ENCODE results near the gene DVL1. TPM values are rescaled to one million over a fixed set of nuclear protein-coding genes. Genes with fewer than 3 reads are reported as not detected.

The DVL1 gene
- total RNA-seq, 2 experiments from 2014 or later: 37.2 to 39.2 TPM

GRCh38 chr1:1292851-1293250 is 56.4 kb downstream of the DVL1 start:
- CTCF ChIA-PET: interaction anchor here (1.4 to 3.2 kb wide), 4 partner anchors 12 to 261 kb away, joined by 5 to 37 read pairs (median 20); no protein-coding TSS in a partner anchor
- H3K4me1 Mint-ChIP-seq (ENCODE audit: low read depth): peaks cover 2% of the 10 kb centered on the region
- H3K27ac Mint-ChIP-seq: no peak overlapping the region
- no peaks in the 10 kb centered on the region for H3K36me3 Mint-ChIP-seq (ENCODE audit: low read depth)
- intact Hi-C loops (cut with micrococcal nuclease): no loop called here
- H3K9me3 Mint-ChIP-seq: no peaks in the 10 kb centered on the region
- DNase-seq (no peak), ATAC-seq (no peak)
- POLR2A ChIA-PET: interaction anchor here (1.2 kb wide), 1 partner anchor 19 kb away, joined by 3 read pairs; the partner anchor contains the start of gene UBE2J2
- H3K27me3 Mint-ChIP-seq: no peaks in the 10 kb centered on the region
- TF ChIP-seq CTCF (IDR thresholded peaks at IDR 0.05): no peak
- H3K4me3 Mint-ChIP-seq: no peak overlapping the region

- intact Hi-C loops (cut with micrococcal nuclease): no loop called here
- DNase-seq: no peak
- Mint-ChIP-seq H3K4me3 (no peak overlapping the region), H3K36me3 (ENCODE audit: low read depth) (no peaks in the 10 kb centered on the region), H3K9me3 (no peaks in the 10 kb centered on the region), H3K4me1 (ENCODE audit: low read depth) (peaks cover 2% of the 10 kb centered on the region), H3K27ac (no peak overlapping the region), H3K27me3 (no peaks in the 10 kb centered on the region)
- POLR2A ChIA-PET: interaction anchor here (1.2 kb wide), 1 partner anchor 19 kb away, joined by 3 read pairs; the partner anchor contains the start of gene UBE2J2
- no peak for ATAC-seq
- CTCF ChIA-PET: interaction anchor here (0.7 to 3.2 kb wide), 12 partner anchors 8 to 308 kb away, joined by 3 to 37 read pairs (median 4); no protein-coding TSS in a partner anchor
- TF ChIP-seq CTCF (IDR thresholded peaks at IDR 0.05): no peak
Observed at GRCh38 chr1:1292442-1292779, 56.8 kb downstream of the DVL1 start.

- ChIA-PET POLR2A (interaction anchor here (0.8 to 1.2 kb wide), 2 partner anchors 18 to 171 kb away, joined by 3 read pairs; partner anchors contain the start of gene UBE2J2), CTCF (interaction anchor here (0.7 to 3.2 kb wide), 13 partner anchors 9 to 308 kb away, joined by 3 to 37 read pairs (median 4); no protein-coding TSS in a partner anchor)
- H3K27me3 Mint-ChIP-seq: no peaks in the 10 kb centered on the region
- TF ChIP-seq CTCF (IDR thresholded peaks at IDR 0.05): peak; percentile 69
- H3K4me1 Mint-ChIP-seq (ENCODE audit: low read depth): peaks cover 2% of the 10 kb centered on the region
- no peak overlapping the region for H3K4me3 Mint-ChIP-seq
- no peaks in the 10 kb centered on the region for H3K9me3 Mint-ChIP-seq
- ATAC-seq (peak; percentile 87), DNase-seq (peak; percentile 84)
- intact Hi-C loops (cut with micrococcal nuclease): no loop called here
- no peak overlapping the region for H3K27ac Mint-ChIP-seq
- no peaks in the 10 kb centered on the region for H3K36me3 Mint-ChIP-seq (ENCODE audit: low read depth)
Observed at GRCh38 chr1:1291548-1292441, 57.4 kb downstream of the DVL1 start.

- ChIA-PET POLR2A (interaction anchor here (0.8 kb wide), 1 partner anchor 170 kb away, joined by 3 read pairs; no protein-coding TSS in a partner anchor), CTCF (interaction anchor here (1.0 to 3.2 kb wide), 9 partner anchors 9 to 307 kb away, joined by 3 to 37 read pairs (median 7); no protein-coding TSS in a partner anchor)
- no peak for TF ChIP-seq CTCF (IDR thresholded peaks at IDR 0.05)
- intact Hi-C loops (cut with micrococcal nuclease): no loop called here
- Mint-ChIP-seq H3K27me3 (no peaks in the 10 kb centered on the region), H3K4me3 (no peak overlapping the region), H3K27ac (no peak overlapping the region), H3K4me1 (ENCODE audit: low read depth) (peaks cover 2% of the 10 kb centered on the region), H3K9me3 (no peaks in the 10 kb centered on the region), H3K36me3 (ENCODE audit: low read depth) (no peaks in the 10 kb centered on the region)
- ATAC-seq: no peak
- no peak for DNase-seq
Observed at GRCh38 chr1:1291023-1291528, 58.1 kb downstream of the DVL1 start.
